Breast epithelium (tissue), 4 donors: ENCODE data around the gene GPC6. TPM values are rescaled to one million over a fixed set of nuclear protein-coding genes. Genes with fewer than 3 reads are reported as not detected.

Source experiments
- DNase-seq, 2 donors: peaks; one replicate each; pipeline ENCODE4 v3.0.0-alpha.2; 2019; ENCODE audit warnings: low spot score in 2 of 2
- H3K27ac ChIP-seq, 2 donors: fragments of 200-600 bp; sonication (generic) in 1 of 2; one replicate each; pipeline ENCODE4 v1.5.1; 2016 to 2019; ENCODE audit warnings: mild to moderate bottlenecking in 1 of 2
- H3K27me3 ChIP-seq, 2 donors: fragments of 200-600 bp; sonication (generic) in 1 of 2; one replicate each; pipeline versions ENCODE4 v1.5.1 to v1.6.0; 2017 to 2019; ENCODE audit warnings: control low read depth in 1 of 2, mild to moderate bottlenecking in 1 of 2
- H3K36me3 ChIP-seq: fragments of 200-600 bp; one replicate; pipeline ENCODE4 v1.5.1; 2019
- H3K4me1 ChIP-seq, 2 donors: fragments of 200-600 bp; sonication (generic); one replicate each; pipeline ENCODE4 v1.5.1; 2016 to 2019; ENCODE audit warnings: control low read depth in 1 of 2
- H3K4me3 ChIP-seq, 3 donors: fragments of 200-600 bp; sonication (generic); 1 replicate in 2 of 3; 2 replicates in 1 of 3; pipeline ENCODE4 v1.5.1; 2016 to 2019; ENCODE audit warnings: mild to moderate bottlenecking in 3 of 3, moderate library complexity in 2 of 3
- H3K9me3 ChIP-seq, 2 donors: fragments of 200-600 bp; sonication (generic) in 1 of 2; one replicate each; pipeline ENCODE4 v1.5.1; 2016 to 2019; ENCODE audit warnings: control low read depth in 1 of 2
- POLR2A ChIP-seq: fragments of 450-650 bp; IDR thresholded peaks from one replicate; pipeline ENCODE4 v1.6.1; 2016; ENCODE audit warnings: antibody characterized with exemption, mild to moderate bottlenecking, moderate library complexity
- POLR2AphosphoS5 ChIP-seq, 3 donors: sonication (generic); formaldehyde crosslinking; IDR thresholded peaks; one replicate each; pipeline ENCODE4 v1.6.1; 2017; ENCODE audit warnings: antibody characterized with exemption in 3 of 3
- intact Hi-C: fragments of 100-400 bp; cut with DNase I; formaldehyde crosslinking; loops from one replicate; pipeline ENCODE4 v1.15.1; 2023; ENCODE audit warnings: low total_unique reads
- total RNA-seq, 3 donors: library from RNA; depleted of rRNA; stranded (reverse); fragments of >200 nt; gene quantifications; one replicate each; pipeline ENCODE4 v1.1.0, GENCODE V29; 2016
- TF ChIP-seq, protein P1 (sequence below), 3 donors: fragments of 450-650 bp; IDR thresholded peaks; one replicate each; pipeline ENCODE4 v1.5.1; 2016 to 2017; ENCODE audit warnings: antibody characterized with exemption in 3 of 3, mild to moderate bottlenecking in 3 of 3, moderate library complexity in 3 of 3

GPC6 gene
- total RNA-seq, 3 donors from 2014 or later = 3.5 to 44.0 (median 4.9) TPM

DNA sequence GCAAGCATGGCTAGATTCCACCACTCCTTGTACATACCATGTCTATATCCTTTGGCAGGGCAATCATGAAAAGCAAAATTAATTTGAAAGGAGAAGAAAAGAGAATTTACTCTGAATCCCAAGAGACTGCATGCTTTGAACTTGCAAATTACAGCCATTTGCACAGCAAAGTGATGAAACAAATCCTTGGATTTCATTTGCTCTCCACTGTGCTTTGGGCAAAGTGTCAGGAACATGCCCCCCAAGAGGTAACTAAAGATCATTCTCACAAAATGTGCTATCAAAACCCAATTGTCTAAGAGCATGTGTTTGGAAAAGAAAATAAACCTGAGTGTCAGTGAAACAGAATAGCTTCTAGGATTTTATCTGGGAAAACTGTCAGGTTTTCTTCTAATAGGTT lies 298.5 kb downstream of the GPC6 start:
- Histone ChIP-seq H3K9me3 (no peaks in the 10 kb centered on the region), H3K27me3 (no peaks in the 10 kb centered on the region), H3K4me3 (no peak overlapping the region), H3K27ac (no peak overlapping the region), H3K36me3 (no peaks in the 10 kb centered on the region), H3K4me1 (no peaks in the 10 kb centered on the region)
- no peak for DNase-seq
- TF ChIP-seq POLR2AphosphoS5 (IDR thresholded peaks at IDR 0.05) = no peak
- TF ChIP-seq POLR2A = no peak
- TF ChIP-seq, protein P1, sequence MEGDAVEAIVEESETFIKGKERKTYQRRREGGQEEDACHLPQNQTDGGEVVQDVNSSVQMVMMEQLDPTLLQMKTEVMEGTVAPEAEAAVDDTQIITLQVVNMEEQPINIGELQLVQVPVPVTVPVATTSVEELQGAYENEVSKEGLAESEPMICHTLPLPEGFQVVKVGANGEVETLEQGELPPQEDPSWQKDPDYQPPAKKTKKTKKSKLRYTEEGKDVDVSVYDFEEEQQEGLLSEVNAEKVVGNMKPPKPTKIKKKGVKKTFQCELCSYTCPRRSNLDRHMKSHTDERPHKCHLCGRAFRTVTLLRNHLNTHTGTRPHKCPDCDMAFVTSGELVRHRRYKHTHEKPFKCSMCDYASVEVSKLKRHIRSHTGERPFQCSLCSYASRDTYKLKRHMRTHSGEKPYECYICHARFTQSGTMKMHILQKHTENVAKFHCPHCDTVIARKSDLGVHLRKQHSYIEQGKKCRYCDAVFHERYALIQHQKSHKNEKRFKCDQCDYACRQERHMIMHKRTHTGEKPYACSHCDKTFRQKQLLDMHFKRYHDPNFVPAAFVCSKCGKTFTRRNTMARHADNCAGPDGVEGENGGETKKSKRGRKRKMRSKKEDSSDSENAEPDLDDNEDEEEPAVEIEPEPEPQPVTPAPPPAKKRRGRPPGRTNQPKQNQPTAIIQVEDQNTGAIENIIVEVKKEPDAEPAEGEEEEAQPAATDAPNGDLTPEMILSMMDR (IDR thresholded peaks at IDR 0.05) = no peak
- intact Hi-C loops = no loop called here

DNA sequence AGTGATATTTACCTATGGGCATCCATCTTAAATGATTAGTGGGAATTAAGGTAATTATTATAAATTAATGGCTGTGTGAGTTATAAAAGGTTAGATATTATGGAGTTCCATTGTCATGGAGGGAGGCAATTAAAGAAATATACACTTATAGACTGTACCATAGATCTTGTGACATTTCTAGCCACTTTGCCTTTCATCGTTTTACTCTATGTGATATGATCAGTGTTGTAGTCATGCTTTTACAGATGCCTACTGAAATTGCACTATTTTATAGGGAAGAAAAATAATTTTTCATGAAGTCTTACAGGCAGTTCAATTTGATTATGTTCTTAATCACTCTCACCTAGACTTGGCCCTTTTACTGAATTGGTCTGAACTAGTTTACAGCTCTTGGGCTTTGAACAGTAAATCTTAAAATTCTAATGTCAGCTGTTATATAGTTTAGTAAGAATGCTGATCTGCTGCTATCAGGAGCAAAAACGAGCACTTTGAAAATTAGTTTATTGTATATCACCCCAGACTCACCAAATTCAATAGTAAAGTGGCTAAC lies 301.2 kb downstream of the GPC6 start:
- no peak for DNase-seq
- H3K27me3 ChIP-seq = no peaks in the 10 kb centered on the region
- intact Hi-C loops = no loop called here
- no peaks in the 10 kb centered on the region for H3K36me3 ChIP-seq
- TF ChIP-seq, protein P1 (IDR thresholded peaks at IDR 0.05) = no peak
- H3K4me3 ChIP-seq = no peak overlapping the region
- H3K27ac ChIP-seq = no peak overlapping the region
- H3K9me3 ChIP-seq = no peaks in the 10 kb centered on the region
- no peaks in the 10 kb centered on the region for H3K4me1 ChIP-seq

DNA sequence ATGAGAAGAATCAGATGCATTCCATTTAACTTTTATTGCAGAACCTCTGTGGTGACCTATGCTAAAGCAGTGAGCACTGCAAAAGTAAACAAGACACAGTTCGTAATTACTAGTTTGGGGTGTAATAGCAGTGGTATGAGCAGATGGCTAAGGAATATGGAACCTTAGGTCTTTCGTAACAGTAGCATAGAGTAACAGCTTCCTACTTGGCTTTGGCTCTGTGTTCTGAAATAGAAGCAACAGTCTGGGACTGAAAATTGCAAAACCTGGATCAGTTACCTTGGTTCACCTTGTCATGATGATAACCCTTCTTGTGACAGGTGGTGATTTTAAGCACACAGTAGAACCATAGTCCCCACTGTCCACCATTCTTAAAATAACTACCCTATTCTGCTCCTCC lies 303.4 kb downstream of the GPC6 start:
- no peak for TF ChIP-seq POLR2A
- DNase-seq = no peak
- no peak overlapping the region for H3K4me3 ChIP-seq
- H3K36me3 ChIP-seq = no peaks in the 10 kb centered on the region
- intact Hi-C loops = loop anchor here (10.0 kb wide), 1 partner anchor 1925 kb away; no protein-coding TSS in a partner anchor
- H3K4me1 ChIP-seq = no peaks in the 10 kb centered on the region
- no peaks in the 10 kb centered on the region for H3K27me3 ChIP-seq
- H3K27ac ChIP-seq = no peak overlapping the region
- H3K9me3 ChIP-seq = no peaks in the 10 kb centered on the region

DNA sequence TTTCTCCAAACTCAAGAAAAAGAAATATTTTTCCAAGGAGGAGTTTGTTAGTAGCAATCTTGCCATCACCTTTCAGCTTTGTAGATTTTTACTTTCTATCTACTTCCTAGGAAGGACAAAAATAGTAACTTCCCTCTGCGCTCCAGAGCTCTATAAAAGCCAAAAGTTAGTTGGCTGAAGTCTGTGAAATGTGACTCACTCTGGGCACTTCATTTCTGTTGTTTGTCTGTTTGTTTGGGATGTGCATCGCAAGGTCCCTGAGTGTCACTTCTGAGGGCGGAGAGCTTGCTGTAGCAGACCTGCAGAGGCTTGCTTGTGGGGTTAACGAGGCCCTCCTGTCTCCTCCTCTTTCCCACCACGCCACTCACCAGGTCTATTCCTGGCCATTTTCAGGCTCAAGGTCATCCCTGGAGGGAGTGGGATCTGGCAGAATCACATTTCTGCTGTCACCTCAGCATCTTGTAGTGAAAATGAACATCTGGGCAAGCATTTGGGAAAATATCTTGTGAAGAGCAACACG lies 307.6 kb downstream of the GPC6 start:
- no peaks in the 10 kb centered on the region for H3K4me1 ChIP-seq
- H3K9me3 ChIP-seq = no peaks in the 10 kb centered on the region
- H3K36me3 ChIP-seq = no peaks in the 10 kb centered on the region
- TF ChIP-seq, protein P1 (IDR thresholded peaks at IDR 0.05) = no peak
- TF ChIP-seq POLR2AphosphoS5 (IDR thresholded peaks at IDR 0.05) (no peak), POLR2A (no peak)
- intact Hi-C loops = loop anchor here (10.0 kb wide), 1 partner anchor 1921 kb away; no protein-coding TSS in a partner anchor
- no peaks in the 10 kb centered on the region for H3K27me3 ChIP-seq
- DNase-seq = no peak
- H3K4me3 ChIP-seq = no peak overlapping the region
- no peak overlapping the region for H3K27ac ChIP-seq

DNA sequence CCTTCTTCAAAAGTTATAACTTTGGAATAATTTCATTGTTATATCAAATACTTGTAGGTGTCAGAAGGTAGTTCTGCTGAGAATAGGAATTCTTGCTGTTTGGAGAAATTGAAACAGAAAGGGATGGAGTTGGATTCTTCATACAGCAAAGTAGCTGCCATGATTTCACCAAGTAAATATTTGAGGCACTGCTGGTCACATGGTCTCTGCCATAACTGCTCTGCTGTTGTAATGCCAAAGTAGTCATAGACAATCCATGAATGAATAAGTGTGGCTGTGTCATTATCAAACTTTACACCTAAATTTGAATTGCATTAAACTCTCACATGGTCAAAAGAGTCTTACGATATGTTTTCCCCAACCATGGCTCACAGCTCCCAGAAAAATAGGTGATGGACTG lies 308.6 kb downstream of the GPC6 start:
- no peaks in the 10 kb centered on the region for H3K9me3 ChIP-seq
- no peaks in the 10 kb centered on the region for H3K36me3 ChIP-seq
- DNase-seq = no peak
- TF ChIP-seq, protein P1 (IDR thresholded peaks at IDR 0.05) = no peak
- no peak for TF ChIP-seq POLR2AphosphoS5 (IDR thresholded peaks at IDR 0.05)
- TF ChIP-seq POLR2A = no peak
- H3K27me3 ChIP-seq = no peaks in the 10 kb centered on the region
- intact Hi-C loops = loop anchor here (10.0 kb wide), 1 partner anchor 1920 kb away; no protein-coding TSS in a partner anchor
- no peaks in the 10 kb centered on the region for H3K4me1 ChIP-seq
- H3K4me3 ChIP-seq = no peak overlapping the region
- no peak overlapping the region for H3K27ac ChIP-seq
